H9 (cell line): ENCODE data around the gene PAOX. TPM values are rescaled to one million over a fixed set of nuclear protein-coding genes. Genes with fewer than 3 reads are reported as not detected.

Experiments
- DNase-seq: peaks from one replicate; pipeline ENCODE4 v3.0.0-alpha.2; 2017
- H2AFZ ChIP-seq: one replicate; pipeline ENCODE4 v1.6.1; 2013; ENCODE audit warnings: mild to moderate bottlenecking, low read length, control low read depth, moderate library complexity
- H2AK5ac ChIP-seq: 2 replicates; pipeline ENCODE4 v1.6.1; 2013; ENCODE audit warnings: low read length, control low read depth, mixed read lengths; ENCODE audit not compliant: insufficient read length
- H2BK120ac ChIP-seq: one replicate; pipeline ENCODE4 v1.6.1; 2013; ENCODE audit warnings: low read depth, mild to moderate bottlenecking, low read length, control low read depth, inconsistent platforms; ENCODE audit not compliant: poor library complexity, severe bottlenecking
- H2BK12ac ChIP-seq: 2 replicates; pipeline ENCODE4 v1.6.1; 2013; ENCODE audit warnings: low read length, control low read depth, mixed read lengths, low read depth; ENCODE audit not compliant: insufficient read length
- H2BK15ac ChIP-seq: 2 replicates; pipeline ENCODE4 v1.6.1; 2013; ENCODE audit warnings: low read depth, low read length, control low read depth
- H2BK20ac ChIP-seq: one replicate; pipeline ENCODE4 v1.6.1; 2013; ENCODE audit warnings: low read depth, mild to moderate bottlenecking, low read length, control low read depth, inconsistent platforms; ENCODE audit not compliant: poor library complexity, severe bottlenecking
- H2BK5ac ChIP-seq: 2 replicates; pipeline ENCODE4 v1.6.1; 2013; ENCODE audit warnings: low read length, control low read depth, mixed read lengths; ENCODE audit not compliant: insufficient read length
- H3K14ac ChIP-seq: 2 replicates; pipeline ENCODE4 v1.6.1; 2013; ENCODE audit warnings: low read length, control low read depth; ENCODE audit not compliant: insufficient read depth
- H3K18ac ChIP-seq: 2 replicates; pipeline ENCODE4 v1.6.1; 2013; ENCODE audit warnings: low read depth, mild to moderate bottlenecking, mixed read lengths, low read length, control low read depth; ENCODE audit not compliant: insufficient read length
- H3K23ac ChIP-seq: 2 replicates; pipeline ENCODE4 v1.6.1; 2013; ENCODE audit warnings: low read length, control low read depth, mixed read lengths, low read depth; ENCODE audit not compliant: insufficient read length
- H3K23me2 ChIP-seq: 2 replicates; pipeline ENCODE4 v1.6.1; 2013; ENCODE audit warnings: low read depth, mild to moderate bottlenecking, mixed read lengths, low read length, control low read depth; ENCODE audit not compliant: insufficient read length, poor library complexity, severe bottlenecking
- H3K27ac ChIP-seq: 2 replicates; pipeline ENCODE4 v1.5.1; 2013; ENCODE audit warnings: low read length, control low read depth, mixed read lengths, low read depth; ENCODE audit not compliant: insufficient read length
- H3K27me3 ChIP-seq: 2 replicates; pipeline ENCODE4 v1.6.1; 2013; ENCODE audit warnings: low read length, control low read depth, inconsistent platforms; ENCODE audit not compliant: insufficient read depth
- H3K4ac ChIP-seq: 2 replicates; pipeline ENCODE4 v1.6.1; 2013; ENCODE audit warnings: low read depth, mild to moderate bottlenecking, control low read depth, inconsistent platforms, low read length, moderate library complexity
- H3K4me1 ChIP-seq: 2 replicates; pipeline ENCODE4 v1.6.1; 2013; ENCODE audit warnings: low read length, control low read depth, inconsistent platforms; ENCODE audit not compliant: insufficient read depth
- H3K4me2 ChIP-seq: 2 replicates; pipeline ENCODE4 v1.6.1; 2013; ENCODE audit warnings: low read length, control low read depth, mixed read lengths; ENCODE audit not compliant: insufficient read length, insufficient read depth
- H3K56ac ChIP-seq: 2 replicates; pipeline ENCODE4 v1.6.1; 2013; ENCODE audit warnings: low read depth, mild to moderate bottlenecking, mixed read lengths, low read length, control low read depth; ENCODE audit not compliant: insufficient read length
- H3K79me1 ChIP-seq: 2 replicates; pipeline ENCODE4 v1.6.1; 2013; ENCODE audit warnings: low read depth, mild to moderate bottlenecking, moderate library complexity, low read length, control low read depth, inconsistent platforms; ENCODE audit not compliant: insufficient read depth, poor library complexity, severe bottlenecking
- H3K79me2 ChIP-seq: 2 replicates; pipeline ENCODE4 v1.6.1; 2013; ENCODE audit warnings: low read length, control low read depth, inconsistent platforms; ENCODE audit not compliant: insufficient read depth
- H3K9ac ChIP-seq: 2 replicates; pipeline ENCODE4 v1.6.1; 2013; ENCODE audit warnings: low read length, control low read depth, mixed read lengths; ENCODE audit not compliant: insufficient read length; ENCODE audit errors: extremely low read depth
- H3K9me3 ChIP-seq: one replicate; pipeline ENCODE4 v1.6.1; 2013; ENCODE audit warnings: low read depth, low read length, inconsistent platforms; ENCODE audit not compliant: control insufficient read depth
- H3T11ph ChIP-seq: one replicate; pipeline ENCODE4 v1.6.1; 2013; ENCODE audit warnings: mild to moderate bottlenecking, low read length, control low read depth, inconsistent platforms
- H4K20me1 ChIP-seq: one replicate; pipeline ENCODE4 v1.6.1; 2013; ENCODE audit not compliant: control insufficient read depth, insufficient read length, insufficient read depth
- H4K5ac ChIP-seq: 2 replicates; pipeline ENCODE4 v1.6.1; 2013; ENCODE audit warnings: low read depth, mild to moderate bottlenecking, mixed read lengths, low read length, control low read depth; ENCODE audit not compliant: insufficient read length
- H4K8ac ChIP-seq: replicated peaks from 2 replicates; pipeline ENCODE4 v1.6.1; 2013; ENCODE audit warnings: low read length, control low read depth, mixed read lengths, low read depth; ENCODE audit not compliant: insufficient read length
- H4K91ac ChIP-seq: 2 replicates; pipeline ENCODE4 v1.6.1; 2013; ENCODE audit warnings: low read depth, mild to moderate bottlenecking, moderate library complexity, mixed read lengths, low read length, control low read depth; ENCODE audit not compliant: insufficient read length
- H3K27ac Mint-ChIP-seq, 3 experiments: 2 replicates in 2 of 3; 3 replicates in 1 of 3; pipeline ENCODE4 v1.8.0; 2020 to 2021; ENCODE audit warnings: mixed read lengths in 3 of 3, mild to moderate bottlenecking in 1 of 3, moderate library complexity in 1 of 3
- H3K27me3 Mint-ChIP-seq: 2 replicates; pipeline ENCODE4 v1.8.0; 2021; ENCODE audit warnings: low read depth, mild to moderate bottlenecking, moderate library complexity, mixed read lengths
- H3K36me3 Mint-ChIP-seq, 3 experiments: 2 replicates in 2 of 3; 3 replicates in 1 of 3; pipeline ENCODE4 v1.8.0; 2020 to 2021; ENCODE audit warnings: low read depth in 3 of 3, mixed read lengths in 3 of 3; ENCODE audit not compliant: insufficient read depth in 1 of 3
- H3K4me1 Mint-ChIP-seq, 2 experiments: 2 replicates each; pipeline ENCODE4 v1.8.0; 2020; ENCODE audit warnings: mixed read lengths in 2 of 2
- H3K4me3 Mint-ChIP-seq, 2 experiments: 2 replicates in 1 of 2; 3 replicates in 1 of 2; pipeline ENCODE4 v1.8.0; 2020 to 2021; ENCODE audit warnings: mild to moderate bottlenecking in 2 of 2, mixed read lengths in 2 of 2, moderate library complexity in 1 of 2
- H3K9me3 Mint-ChIP-seq, 2 experiments: 2 replicates in 1 of 2; 3 replicates in 1 of 2; pipeline ENCODE4 v1.8.0; 2020; ENCODE audit warnings: mild to moderate bottlenecking in 2 of 2, mixed read lengths in 2 of 2, moderate library complexity in 1 of 2
- WGBS: extraction: QIAGEN DNeasy Blood & Tissue Kit; methylation state at CpG from one replicate; pipeline ENCODE4 v1.1.7; 2013; ENCODE audit warnings: missing lambda C conversion rate, low lambda C conversion rate, mixed read lengths; ENCODE audit not compliant: insufficient read length; ENCODE audit errors: extremely low coverage; 5-methylcytosine and 5-hydroxymethylcytosine counted together
- total RNA-seq: library from RNA; stranded (reverse); gene quantifications from 2 replicates; pipeline ENCODE4 v1.2.1, GENCODE V29; 2021
- TF ChIP-seq, protein P1 (sequence below): fragments of 200-600 bp; sonication (generic); conservative IDR thresholded peaks from 3 replicates; pipeline ENCODE4 v1.8.0; 2021; ENCODE audit warnings: antibody characterized with exemption, mild to moderate bottlenecking

PAOX gene
- total RNA-seq, 1 experiment from 2014 or later = 5.6 TPM

DNA sequence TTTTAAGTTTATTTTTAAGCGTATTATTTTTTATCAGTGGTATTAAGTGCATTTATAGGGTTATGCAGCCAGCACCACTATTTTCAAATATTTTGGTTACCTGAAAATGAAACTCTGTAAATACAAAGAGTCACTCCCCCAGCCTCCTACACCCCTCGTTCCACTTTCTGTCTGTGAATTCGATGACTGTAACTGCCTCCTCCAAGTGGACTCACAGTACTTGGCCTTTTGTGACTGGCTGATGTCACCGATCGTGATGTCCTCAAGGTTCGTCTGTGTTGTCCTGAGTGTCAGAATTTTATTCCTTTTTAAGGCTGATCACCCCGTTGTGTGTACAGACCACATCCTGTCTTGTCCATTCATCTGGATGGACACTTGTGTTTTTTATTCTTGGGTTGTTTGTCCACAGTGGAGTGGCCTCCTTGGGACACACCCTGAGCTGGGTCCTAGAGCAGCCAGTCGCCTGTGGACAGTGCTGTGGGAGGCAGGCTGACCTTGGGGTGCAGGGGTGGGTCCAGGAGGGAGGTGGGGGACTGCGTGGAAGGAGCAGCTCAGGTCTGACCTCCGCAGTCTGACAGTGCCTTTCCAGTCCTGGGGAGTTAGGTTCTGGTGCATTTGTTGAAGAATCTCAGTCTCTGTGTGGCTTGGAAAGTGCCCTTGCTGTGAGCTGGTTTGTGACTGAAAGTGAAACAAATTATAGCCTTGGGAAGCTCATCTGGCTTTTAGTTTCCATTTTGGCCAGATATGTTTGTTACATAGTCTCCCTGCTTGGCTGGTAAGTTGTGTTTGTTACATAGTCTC, 21.8 kb downstream of the PAOX start:
- Histone ChIP-seq H3K18ac (no peak overlapping the region), H4K5ac (no peak overlapping the region), H3K79me1 (no peaks in the 10 kb centered on the region), H2AK5ac (no peak overlapping the region), H2BK5ac (no peak overlapping the region), H4K8ac (no peak overlapping the region), H3K9me3 (no peaks in the 10 kb centered on the region), H4K91ac (no peak overlapping the region), H2AFZ (no peak overlapping the region), H4K20me1 (no peaks in the 10 kb centered on the region), H2BK120ac (no peak overlapping the region), H3K9ac (no peak overlapping the region), H3K79me2 (peaks cover 1% of the 10 kb centered on the region; the same call in 1 of the 2 replicates), H3K4me1 (no peaks in the 10 kb centered on the region), H3K27ac (no peak overlapping the region), H3T11ph (no peak overlapping the region), H3K4me2 (no peak overlapping the region), H2BK20ac (no peak overlapping the region), H3K27me3 (no peaks in the 10 kb centered on the region), H3K23ac (no peak overlapping the region), H3K56ac (no peak overlapping the region), H3K14ac (no peak overlapping the region), H2BK12ac (no peak overlapping the region), H2BK15ac (no peak overlapping the region), H3K23me2 (no peaks in the 10 kb centered on the region), H3K4ac (no peak overlapping the region)
- Mint-ChIP-seq H3K36me3 (peaks cover 64 to 89% (median 87%) of the 10 kb centered on the region in 3 experiments; a peak in 6 of 7 replicates), H3K27me3 (no peaks in the 10 kb centered on the region), H3K9me3 (no peaks in the 10 kb centered on the region), H3K4me1 (no peaks in the 10 kb centered on the region), H3K27ac (0 out of 7 replicates have a peak overlapping the region, but pooled peaks of 1 of the 3 experiments have one; percentile 46), H3K4me3 (no peak overlapping the region)
- WGBS = no CpG with 5 or more reads among the region's 10 CpGs
- DNase-seq = no peak
- TF ChIP-seq, protein P1, sequence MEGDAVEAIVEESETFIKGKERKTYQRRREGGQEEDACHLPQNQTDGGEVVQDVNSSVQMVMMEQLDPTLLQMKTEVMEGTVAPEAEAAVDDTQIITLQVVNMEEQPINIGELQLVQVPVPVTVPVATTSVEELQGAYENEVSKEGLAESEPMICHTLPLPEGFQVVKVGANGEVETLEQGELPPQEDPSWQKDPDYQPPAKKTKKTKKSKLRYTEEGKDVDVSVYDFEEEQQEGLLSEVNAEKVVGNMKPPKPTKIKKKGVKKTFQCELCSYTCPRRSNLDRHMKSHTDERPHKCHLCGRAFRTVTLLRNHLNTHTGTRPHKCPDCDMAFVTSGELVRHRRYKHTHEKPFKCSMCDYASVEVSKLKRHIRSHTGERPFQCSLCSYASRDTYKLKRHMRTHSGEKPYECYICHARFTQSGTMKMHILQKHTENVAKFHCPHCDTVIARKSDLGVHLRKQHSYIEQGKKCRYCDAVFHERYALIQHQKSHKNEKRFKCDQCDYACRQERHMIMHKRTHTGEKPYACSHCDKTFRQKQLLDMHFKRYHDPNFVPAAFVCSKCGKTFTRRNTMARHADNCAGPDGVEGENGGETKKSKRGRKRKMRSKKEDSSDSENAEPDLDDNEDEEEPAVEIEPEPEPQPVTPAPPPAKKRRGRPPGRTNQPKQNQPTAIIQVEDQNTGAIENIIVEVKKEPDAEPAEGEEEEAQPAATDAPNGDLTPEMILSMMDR = no peak
